ENCODE data around the gene TPRA1. TPM values are rescaled to one million over a fixed set of nuclear protein-coding genes. Genes with fewer than 3 reads are reported as not detected.

TPRA1 gene
- total and polyA plus RNA-seq, 9 of the 15 experiments (the other 6 are each of a cell fraction or from before 2014, with no cell fraction given) = 0.66 to 21.5 (median 11.1) TPM

DNA sequence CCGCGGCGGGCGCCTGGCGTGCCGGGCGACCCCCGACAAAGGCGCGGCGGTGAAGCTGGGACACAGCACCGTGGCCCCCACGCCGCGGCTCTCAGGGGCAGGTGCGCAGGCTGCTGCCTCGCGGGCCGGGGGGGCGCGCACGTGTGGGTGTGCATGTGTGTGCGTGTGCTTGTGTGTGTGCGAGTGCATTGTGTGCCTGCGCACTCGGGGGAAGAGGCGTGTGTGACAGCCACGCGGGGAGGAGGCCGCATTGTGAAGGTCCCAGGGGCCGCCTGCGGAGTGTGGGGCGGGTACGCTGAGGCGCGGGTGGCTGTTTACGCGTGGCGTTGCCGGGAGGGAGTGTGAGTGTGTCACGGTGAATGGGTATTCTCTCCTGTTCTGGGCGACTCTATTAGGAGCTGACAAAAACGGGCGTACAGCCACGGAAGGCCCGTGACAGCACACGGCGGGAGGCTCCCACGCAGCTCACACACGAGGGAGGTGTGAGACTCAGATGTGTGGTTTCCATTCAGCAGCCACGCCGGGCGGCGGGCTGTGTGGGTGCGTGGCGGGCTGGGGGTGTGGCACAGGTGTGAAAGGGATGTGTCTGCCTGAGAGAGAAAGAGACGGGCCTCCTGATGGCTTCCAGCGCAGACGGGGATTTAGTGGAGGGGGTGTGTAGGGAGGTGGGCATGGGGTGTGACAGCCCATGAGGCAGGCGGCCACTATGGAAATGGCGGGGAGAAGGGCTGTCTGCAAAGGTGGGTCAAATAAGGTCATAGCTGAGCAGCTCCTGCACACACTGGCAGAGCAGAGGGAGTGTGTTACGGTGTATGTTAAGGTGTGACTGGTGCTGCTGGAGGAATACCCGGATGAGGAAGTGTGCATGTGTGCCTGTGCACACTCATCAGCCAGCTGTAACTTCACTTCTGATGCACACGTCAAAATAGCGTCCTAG is 39.2 kb upstream of the TPRA1 start (continued):
- TF ChIP-seq, protein P1, sequence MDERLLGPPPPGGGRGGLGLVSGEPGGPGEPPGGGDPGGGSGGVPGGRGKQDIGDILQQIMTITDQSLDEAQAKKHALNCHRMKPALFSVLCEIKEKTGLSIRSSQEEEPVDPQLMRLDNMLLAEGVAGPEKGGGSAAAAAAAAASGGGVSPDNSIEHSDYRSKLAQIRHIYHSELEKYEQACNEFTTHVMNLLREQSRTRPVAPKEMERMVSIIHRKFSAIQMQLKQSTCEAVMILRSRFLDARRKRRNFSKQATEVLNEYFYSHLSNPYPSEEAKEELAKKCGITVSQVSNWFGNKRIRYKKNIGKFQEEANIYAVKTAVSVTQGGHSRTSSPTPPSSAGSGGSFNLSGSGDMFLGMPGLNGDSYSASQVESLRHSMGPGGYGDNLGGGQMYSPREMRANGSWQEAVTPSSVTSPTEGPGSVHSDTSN (CRISPR knock-in tag; IDR thresholded peaks at IDR 0.05; ENCODE audit: low read depth) = no peak
- TF ChIP-seq, protein P1 (tag; conservative IDR thresholded peaks at IDR 0.05; ENCODE audit: low read depth) = no peak
- TF ChIP-seq POLR2AphosphoS2 (IDR thresholded peaks at IDR 0.05; ENCODE audit: low read length) (no peak), KLF6 (CRISPR knock-in tag; IDR thresholded peaks at IDR 0.05; ENCODE audit: borderline replicate concordance) (no peak), ZNF444 (CRISPR knock-in tag; IDR thresholded peaks at IDR 0.05) (no peak), NRF1 (conservative IDR thresholded peaks at IDR 0.05 in 1 of 2, IDR thresholded peaks at IDR 0.05 in 1 of 2) (peak in 1 of 2 experiments; percentile 53; a peak in 2 of 4 replicates)
